Measurements from ENCODE around the gene CXXC1.

Gene CXXC1

GRCh38 chr18:50285071-50285470, 2.4 kb downstream of the CXXC1 start:
- Histone ChIP-seq H3K9ac (no peak overlapping the region), H3K27ac (no peak overlapping the region), H3K4me3 (ENCODE audit: low read depth, low read length) (no peak overlapping the region), H3K79me2 (peaks cover 10% of the 10 kb centered on the region), H3K4me2 (ENCODE audit: low read length) (no peak overlapping the region), H3K27me3 (ENCODE audit: control insufficient read depth, insufficient read depth, low read length) (no peaks in the 10 kb centered on the region), H3K9me3 (ENCODE audit: control insufficient read depth, low read length) (no peaks in the 10 kb centered on the region), H3K4me1 (peaks cover 6% of the 10 kb centered on the region), H3K36me3 (ENCODE audit: control insufficient read depth, insufficient read depth, low read length) (no peaks in the 10 kb centered on the region), H2AFZ (no peak overlapping the region)
- no peak for TF ChIP-seq CTCF (IDR thresholded peaks at IDR 0.05)

- no peak overlapping the region for H2AFZ ChIP-seq
- H3K9ac ChIP-seq, result no peak overlapping the region
- peaks cover 7% of the 10 kb centered on the region for H3K4me1 ChIP-seq
- no peaks in the 10 kb centered on the region for H3K9me3 ChIP-seq (ENCODE audit: control insufficient read depth, low read length)
- no peak overlapping the region for H3K4me2 ChIP-seq (ENCODE audit: low read length)
- TF ChIP-seq CTCF (IDR thresholded peaks at IDR 0.05), result no peak
- no peaks in the 10 kb centered on the region for H3K36me3 ChIP-seq (ENCODE audit: control insufficient read depth, insufficient read depth, low read length)
- peaks cover 11% of the 10 kb centered on the region for H3K79me2 ChIP-seq
- no peak overlapping the region for H3K4me3 ChIP-seq (ENCODE audit: low read depth, low read length)
- no peak overlapping the region for H3K27ac ChIP-seq
- H3K27me3 ChIP-seq (ENCODE audit: control insufficient read depth, insufficient read depth, low read length), result no peaks in the 10 kb centered on the region
Observed at GRCh38 chr18:50284255-50284885, 3.1 kb downstream of the CXXC1 start.

- Histone ChIP-seq H3K4me2 (ENCODE audit: low read length) (no peak overlapping the region), H3K9me3 (ENCODE audit: control insufficient read depth, low read length) (no peaks in the 10 kb centered on the region), H3K36me3 (ENCODE audit: control insufficient read depth, insufficient read depth, low read length) (no peaks in the 10 kb centered on the region), H3K9ac (no peak overlapping the region), H3K4me3 (ENCODE audit: low read depth, low read length) (no peak overlapping the region), H3K27me3 (ENCODE audit: control insufficient read depth, insufficient read depth, low read length) (no peaks in the 10 kb centered on the region), H3K4me1 (peaks cover 13% of the 10 kb centered on the region), H3K79me2 (peaks cover 11% of the 10 kb centered on the region), H2AFZ (no peak overlapping the region), H3K27ac (no peak overlapping the region)
- no peak for TF ChIP-seq CTCF (IDR thresholded peaks at IDR 0.05)
Observed at GRCh38 chr18:50283469-50284209, 3.9 kb downstream of the CXXC1 start.

- peaks cover 13% of the 10 kb centered on the region for H3K4me1 ChIP-seq
- peaks cover 11% of the 10 kb centered on the region for H3K79me2 ChIP-seq
- no peaks in the 10 kb centered on the region for H3K36me3 ChIP-seq (ENCODE audit: control insufficient read depth, insufficient read depth, low read length)
- no peaks in the 10 kb centered on the region for H3K27me3 ChIP-seq (ENCODE audit: control insufficient read depth, insufficient read depth, low read length)
- no peaks in the 10 kb centered on the region for H3K9me3 ChIP-seq (ENCODE audit: control insufficient read depth, low read length)
- TF ChIP-seq CTCF (IDR thresholded peaks at IDR 0.05), result no peak
- H3K27ac ChIP-seq, result no peak overlapping the region
- H3K4me3 ChIP-seq (ENCODE audit: low read depth, low read length), result no peak overlapping the region
- no peak overlapping the region for H3K9ac ChIP-seq
- H2AFZ ChIP-seq, result no peak overlapping the region
- H3K4me2 ChIP-seq (ENCODE audit: low read length), result no peak overlapping the region
Observed at GRCh38 chr18:50282521-50283335, 4.8 kb downstream of the CXXC1 start.

Data from parathyroid adenoma (tissue), 2 donors.